Measurements from ENCODE around the gene CDK5RAP3.

Gene CDK5RAP3

DNA sequence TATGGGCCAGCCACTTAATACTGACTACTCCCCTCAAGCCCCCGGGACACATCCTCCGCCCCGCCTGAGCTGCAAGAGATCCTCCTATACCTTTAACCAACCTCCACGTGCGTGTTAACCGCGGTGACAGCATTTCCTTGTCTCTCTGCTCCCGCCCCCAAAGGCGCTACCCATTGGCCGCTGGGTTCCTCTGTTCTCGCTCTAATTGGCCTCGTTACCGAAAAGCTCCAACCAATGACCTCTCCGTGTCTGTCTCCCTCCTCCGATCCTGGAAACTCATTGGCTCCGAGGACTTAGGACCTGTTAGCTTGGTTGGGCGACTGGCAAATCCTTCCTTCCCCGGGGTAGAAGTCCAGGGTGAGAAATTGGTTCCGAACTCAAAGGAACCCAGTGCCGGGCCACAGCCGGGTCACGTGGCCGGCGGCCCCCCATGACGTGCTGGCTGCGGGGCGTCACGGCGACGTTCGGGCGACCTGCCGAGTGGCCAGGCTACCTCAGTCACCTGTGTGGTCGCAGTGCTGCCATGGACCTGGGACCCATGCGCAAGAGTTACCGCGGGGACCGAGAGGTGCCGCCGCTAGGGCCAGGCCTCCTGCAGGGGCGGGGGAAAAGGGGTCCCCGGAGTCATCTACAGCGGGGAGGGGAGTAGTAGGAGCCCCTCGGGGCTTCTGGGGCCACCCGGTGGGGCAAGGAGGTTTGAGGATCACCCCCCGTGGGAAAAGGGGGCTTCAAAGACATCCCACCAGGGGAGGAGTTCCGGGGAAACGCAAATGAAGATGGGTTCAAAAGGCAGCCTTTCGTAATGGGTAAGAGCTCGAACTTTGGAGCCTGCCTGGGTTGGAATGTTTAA is 29.4 kb upstream of the CDK5RAP3 start, which contains the start of gene PNPO:
Gene PNPO (plus strand): TSS at position 326 of the 850 bp plus-strand sequence. CDS start 105 bp downstream, at position 431.
- DNase-seq (ENCODE audit: low read depth in 1 of 2, low spot score in 1 of 2), result peak; percentile 97 to 99
- H3K4me3 ChIP-seq (replicated peaks; ENCODE audit: insufficient read depth, low read length), result peak within 1 kb of the TSS; percentile 89
- no peaks in the 10 kb centered on the region for H3K27me3 ChIP-seq (ENCODE audit: insufficient read depth, poor library complexity, severe bottlenecking)
- TF ChIP-seq GABPA (IDR thresholded peaks at IDR 0.05; ENCODE audit: low read depth) (peak; percentile 43), SPI1 (IDR thresholded peaks at IDR 0.05; ENCODE audit: borderline replicate concordance, low read depth) (no peak), POLR2AphosphoS5 (IDR thresholded peaks at IDR 0.05; ENCODE audit: low read depth) (peak; percentile 51; the same call in 1 of the 2 replicates)
- TF ChIP-seq, protein P1, sequence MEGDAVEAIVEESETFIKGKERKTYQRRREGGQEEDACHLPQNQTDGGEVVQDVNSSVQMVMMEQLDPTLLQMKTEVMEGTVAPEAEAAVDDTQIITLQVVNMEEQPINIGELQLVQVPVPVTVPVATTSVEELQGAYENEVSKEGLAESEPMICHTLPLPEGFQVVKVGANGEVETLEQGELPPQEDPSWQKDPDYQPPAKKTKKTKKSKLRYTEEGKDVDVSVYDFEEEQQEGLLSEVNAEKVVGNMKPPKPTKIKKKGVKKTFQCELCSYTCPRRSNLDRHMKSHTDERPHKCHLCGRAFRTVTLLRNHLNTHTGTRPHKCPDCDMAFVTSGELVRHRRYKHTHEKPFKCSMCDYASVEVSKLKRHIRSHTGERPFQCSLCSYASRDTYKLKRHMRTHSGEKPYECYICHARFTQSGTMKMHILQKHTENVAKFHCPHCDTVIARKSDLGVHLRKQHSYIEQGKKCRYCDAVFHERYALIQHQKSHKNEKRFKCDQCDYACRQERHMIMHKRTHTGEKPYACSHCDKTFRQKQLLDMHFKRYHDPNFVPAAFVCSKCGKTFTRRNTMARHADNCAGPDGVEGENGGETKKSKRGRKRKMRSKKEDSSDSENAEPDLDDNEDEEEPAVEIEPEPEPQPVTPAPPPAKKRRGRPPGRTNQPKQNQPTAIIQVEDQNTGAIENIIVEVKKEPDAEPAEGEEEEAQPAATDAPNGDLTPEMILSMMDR (IDR thresholded peaks at IDR 0.05; ENCODE audit: insufficient read depth, low read length), result no peak
- TF ChIP-seq, protein P2, sequence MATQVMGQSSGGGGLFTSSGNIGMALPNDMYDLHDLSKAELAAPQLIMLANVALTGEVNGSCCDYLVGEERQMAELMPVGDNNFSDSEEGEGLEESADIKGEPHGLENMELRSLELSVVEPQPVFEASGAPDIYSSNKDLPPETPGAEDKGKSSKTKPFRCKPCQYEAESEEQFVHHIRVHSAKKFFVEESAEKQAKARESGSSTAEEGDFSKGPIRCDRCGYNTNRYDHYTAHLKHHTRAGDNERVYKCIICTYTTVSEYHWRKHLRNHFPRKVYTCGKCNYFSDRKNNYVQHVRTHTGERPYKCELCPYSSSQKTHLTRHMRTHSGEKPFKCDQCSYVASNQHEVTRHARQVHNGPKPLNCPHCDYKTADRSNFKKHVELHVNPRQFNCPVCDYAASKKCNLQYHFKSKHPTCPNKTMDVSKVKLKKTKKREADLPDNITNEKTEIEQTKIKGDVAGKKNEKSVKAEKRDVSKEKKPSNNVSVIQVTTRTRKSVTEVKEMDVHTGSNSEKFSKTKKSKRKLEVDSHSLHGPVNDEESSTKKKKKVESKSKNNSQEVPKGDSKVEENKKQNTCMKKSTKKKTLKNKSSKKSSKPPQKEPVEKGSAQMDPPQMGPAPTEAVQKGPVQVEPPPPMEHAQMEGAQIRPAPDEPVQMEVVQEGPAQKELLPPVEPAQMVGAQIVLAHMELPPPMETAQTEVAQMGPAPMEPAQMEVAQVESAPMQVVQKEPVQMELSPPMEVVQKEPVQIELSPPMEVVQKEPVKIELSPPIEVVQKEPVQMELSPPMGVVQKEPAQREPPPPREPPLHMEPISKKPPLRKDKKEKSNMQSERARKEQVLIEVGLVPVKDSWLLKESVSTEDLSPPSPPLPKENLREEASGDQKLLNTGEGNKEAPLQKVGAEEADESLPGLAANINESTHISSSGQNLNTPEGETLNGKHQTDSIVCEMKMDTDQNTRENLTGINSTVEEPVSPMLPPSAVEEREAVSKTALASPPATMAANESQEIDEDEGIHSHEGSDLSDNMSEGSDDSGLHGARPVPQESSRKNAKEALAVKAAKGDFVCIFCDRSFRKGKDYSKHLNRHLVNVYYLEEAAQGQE (IDR thresholded peaks at IDR 0.05; ENCODE audit: insufficient replicate concordance, low read depth), result no peak
- peak within 1 kb of the TSS; percentile 76 for H3K27ac ChIP-seq (replicated peaks)

DNA sequence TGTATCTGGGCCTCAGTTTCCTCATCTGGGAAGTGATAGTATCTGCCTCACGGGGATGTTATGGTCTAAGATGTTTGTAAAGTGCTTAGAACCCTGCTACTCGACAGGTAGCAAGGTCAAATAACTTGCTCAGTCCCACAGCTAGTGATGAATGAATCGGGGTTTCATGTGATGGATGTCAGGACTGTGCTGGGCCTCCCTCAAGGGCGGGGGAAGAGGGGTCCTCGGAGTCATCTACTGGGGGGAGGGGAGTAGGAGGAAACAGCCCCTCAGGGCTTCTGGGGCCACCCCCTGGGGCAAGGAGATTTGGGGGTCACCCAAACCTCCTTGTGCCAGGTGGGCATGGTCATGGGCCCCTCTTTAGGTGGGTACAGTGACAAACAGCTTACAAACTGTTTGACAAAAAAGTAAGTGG is 28.8 kb upstream of the CDK5RAP3 start:
- H3K27ac ChIP-seq (replicated peaks), result peak overlapping the region; percentile 76; the same call in 1 of the 2 replicates
- no peak for TF ChIP-seq SPI1 (IDR thresholded peaks at IDR 0.05; ENCODE audit: borderline replicate concordance, low read depth)
- TF ChIP-seq POLR2AphosphoS5 (IDR thresholded peaks at IDR 0.05; ENCODE audit: low read depth), result no peak
- TF ChIP-seq, protein P1 (IDR thresholded peaks at IDR 0.05; ENCODE audit: insufficient read depth, low read length), result no peak
- TF ChIP-seq, protein P2 (IDR thresholded peaks at IDR 0.05; ENCODE audit: insufficient replicate concordance, low read depth), result no peak
- no peak for TF ChIP-seq GABPA (IDR thresholded peaks at IDR 0.05; ENCODE audit: low read depth)
- no peaks in the 10 kb centered on the region for H3K27me3 ChIP-seq (ENCODE audit: insufficient read depth, poor library complexity, severe bottlenecking)
- peak overlapping the region; percentile 89 for H3K4me3 ChIP-seq (replicated peaks; ENCODE audit: insufficient read depth, low read length)
- DNase-seq (ENCODE audit: low read depth in 1 of 2, low spot score in 1 of 2), result no peak

DNA sequence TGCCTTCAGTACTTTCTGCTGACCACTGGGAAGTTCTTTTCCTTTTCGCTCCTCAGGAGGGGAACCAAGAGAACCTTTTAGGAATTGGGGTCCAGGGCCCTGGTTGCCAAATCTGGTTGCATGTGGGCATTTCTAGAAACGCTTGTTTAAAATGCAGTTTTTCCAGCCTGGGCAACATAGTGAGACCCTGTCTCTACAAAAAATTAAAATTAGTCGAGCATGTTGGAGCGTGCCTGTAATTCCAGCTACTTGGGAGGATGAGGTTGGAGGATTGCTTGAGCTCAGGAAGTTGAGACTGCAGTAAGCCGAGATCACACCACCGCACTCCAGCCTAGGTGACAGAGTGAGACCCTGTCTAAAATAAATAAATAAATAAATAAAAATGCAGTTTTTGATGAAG is 28.3 kb upstream of the CDK5RAP3 start:
- H3K4me3 ChIP-seq (replicated peaks; ENCODE audit: insufficient read depth, low read length), result peak overlapping the region; percentile 89
- no peak overlapping the region for H3K27ac ChIP-seq (replicated peaks)
- TF ChIP-seq POLR2AphosphoS5 (IDR thresholded peaks at IDR 0.05; ENCODE audit: low read depth) (no peak), SPI1 (IDR thresholded peaks at IDR 0.05; ENCODE audit: borderline replicate concordance, low read depth) (no peak), GABPA (IDR thresholded peaks at IDR 0.05; ENCODE audit: low read depth) (no peak)
- TF ChIP-seq, protein P1 (IDR thresholded peaks at IDR 0.05; ENCODE audit: insufficient read depth, low read length), result no peak
- TF ChIP-seq, protein P2 (IDR thresholded peaks at IDR 0.05; ENCODE audit: insufficient replicate concordance, low read depth), result no peak
- no peaks in the 10 kb centered on the region for H3K27me3 ChIP-seq (ENCODE audit: insufficient read depth, poor library complexity, severe bottlenecking)
- DNase-seq (ENCODE audit: low read depth in 1 of 2, low spot score in 1 of 2), result no peak

All from HL-60 (cell line).